C4-2B (cell line): Measurements from ENCODE around the gene C1QTNF9B.

Source experiments
- H3K27ac ChIP-seq: fragments of 450-650 bp; 2 replicates; pipeline ENCODE4 v1.5.1; 2017
- CTCF ChIP-seq: fragments of 450-650 bp; conservative IDR thresholded peaks from 2 replicates; pipeline ENCODE4 v1.5.1; 2017; ENCODE audit warnings: mild to moderate bottlenecking
- ZFX ChIP-seq: fragments of 450-650 bp; IDR thresholded peaks from 2 replicates; pipeline ENCODE4 v1.6.1; 2017

C1QTNF9B gene

GRCh38 chr13:23922005-23922932 is 25.0 kb upstream of the C1QTNF9B start:
- TF ChIP-seq ZFX (no peak), CTCF (no peak)
- H3K27ac ChIP-seq, result no peak overlapping the region

GRCh38 chr13:23921451-23921888 is 24.2 kb upstream of the C1QTNF9B start:
- H3K27ac ChIP-seq, result no peak overlapping the region
- TF ChIP-seq CTCF (peak; percentile 97), ZFX (no peak)

GRCh38 chr13:23919006-23919405 is 21.7 kb upstream of the C1QTNF9B start:
- TF ChIP-seq ZFX, result no peak
- TF ChIP-seq CTCF, result no peak
- H3K27ac ChIP-seq, result no peak overlapping the region

GRCh38 chr13:23918208-23918607 is 20.9 kb upstream of the C1QTNF9B start:
- TF ChIP-seq ZFX, result no peak
- no peak for TF ChIP-seq CTCF

GRCh38 chr13:23915308-23915707 is 18.0 kb upstream of the C1QTNF9B start:
- no peak overlapping the region for H3K27ac ChIP-seq
- TF ChIP-seq ZFX (no peak), CTCF (peak; percentile 90)

More at GRCh38 chr13:23918208-23918607, 20.9 kb upstream of the C1QTNF9B start:
- H3K27ac ChIP-seq, result no peak overlapping the region

GRCh38 chr13:23912469-23912868 is 15.2 kb upstream of the C1QTNF9B start:
- H3K27ac ChIP-seq, result no peak overlapping the region
- TF ChIP-seq ZFX, result no peak
- TF ChIP-seq CTCF, result no peak

- TF ChIP-seq ZFX (no peak; the same call in 1 of the 2 replicates), CTCF (no peak)
- no peak overlapping the region for H3K27ac ChIP-seq
These were observed 12.3 kb upstream of the C1QTNF9B start for GRCh38 chr13:23909606-23910005.
